ENCODE results near the gene CDC7.

Gene CDC7

DNA sequence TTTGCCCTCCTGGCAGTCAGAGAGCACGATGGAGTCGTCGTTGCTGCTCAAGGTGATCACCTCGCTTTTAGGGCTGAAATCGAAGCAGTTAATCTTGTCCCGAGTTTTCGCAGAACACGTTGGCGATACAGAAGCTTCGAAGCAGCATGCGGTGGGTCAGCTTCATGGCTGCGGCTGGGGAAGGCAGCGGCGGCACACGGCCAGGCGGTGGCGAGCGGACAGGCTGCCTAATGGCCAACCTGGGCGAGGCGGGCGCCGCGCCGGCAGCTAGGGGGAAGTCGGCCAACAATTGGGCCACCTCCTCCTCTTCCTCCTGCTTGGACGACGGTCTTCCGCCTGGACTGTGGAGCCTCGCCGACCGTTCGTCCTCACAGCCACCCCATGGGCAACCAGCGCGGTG is 34.8 kb downstream of the CDC7 start:
- H3K9ac ChIP-seq (ENCODE audit: low read depth, low read length), result no peak overlapping the region
- no peak overlapping the region for H3K4me3 ChIP-seq (ENCODE audit: low read depth, low read length)
- no peaks in the 10 kb centered on the region for H3K36me3 ChIP-seq (ENCODE audit: control insufficient read depth, insufficient read depth, low read length)
- no peaks in the 10 kb centered on the region for H3K4me1 ChIP-seq (ENCODE audit: control insufficient read depth, insufficient read depth, low read length)
- no peaks in the 10 kb centered on the region for H3K27me3 ChIP-seq (ENCODE audit: control insufficient read depth, insufficient read depth, low read length)
- H3K9me3 ChIP-seq (ENCODE audit: control insufficient read depth, insufficient read depth, low read length), result no peaks in the 10 kb centered on the region

DNA sequence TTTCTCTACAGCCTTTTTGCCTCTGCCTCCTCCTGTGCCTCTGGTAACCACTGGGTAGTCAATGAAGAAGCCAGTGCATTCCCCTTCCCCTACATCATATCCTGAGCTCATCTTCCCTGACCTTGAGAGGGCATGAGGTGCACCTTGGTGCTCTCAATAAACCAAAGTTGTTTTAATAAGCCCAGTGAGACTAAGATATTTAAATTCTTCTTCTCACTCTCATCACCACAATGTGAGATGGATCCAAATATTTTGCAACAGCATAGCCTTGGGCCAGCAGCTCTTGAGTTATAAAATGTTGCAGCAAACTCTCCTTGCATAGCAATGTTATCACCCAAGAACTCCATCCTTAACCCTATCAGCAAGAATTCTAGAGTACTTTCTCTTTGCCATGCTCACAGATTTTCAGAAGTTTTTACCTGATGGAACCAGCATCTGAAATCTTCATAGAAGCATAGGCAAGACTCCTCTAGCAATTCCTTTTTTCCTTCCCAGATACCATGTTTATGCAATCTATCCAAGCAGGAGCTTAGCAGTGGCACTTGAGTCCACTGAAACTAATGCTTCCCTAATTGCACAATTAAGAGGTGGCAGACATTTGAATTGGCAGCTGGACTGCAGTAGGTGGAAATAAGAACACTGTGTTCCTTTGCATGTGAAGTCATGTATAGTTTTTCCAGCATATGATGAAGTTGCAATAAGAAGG is 36.8 kb downstream of the CDC7 start:
- H3K9ac ChIP-seq (ENCODE audit: low read depth, low read length), result no peak overlapping the region

DNA sequence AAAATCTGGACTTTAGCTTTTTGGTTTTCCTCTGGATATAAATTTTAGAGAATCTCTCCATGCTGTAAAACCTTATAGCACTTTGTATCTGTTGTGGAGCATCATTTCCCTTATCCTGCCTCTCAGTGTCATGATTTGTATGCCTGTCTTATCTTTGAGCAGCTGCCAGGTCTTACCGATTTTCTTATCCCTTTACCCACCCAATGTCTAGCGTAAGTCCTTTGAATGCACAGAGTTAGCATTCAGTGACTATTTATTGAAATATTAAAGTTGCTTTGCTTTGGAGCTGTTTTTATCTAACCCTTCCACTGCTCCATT is 37.3 kb downstream of the CDC7 start:
- Histone ChIP-seq H3K4me1 (ENCODE audit: control insufficient read depth, insufficient read depth, low read length) (no peaks in the 10 kb centered on the region), H3K27me3 (ENCODE audit: control insufficient read depth, insufficient read depth, low read length) (no peaks in the 10 kb centered on the region), H3K36me3 (ENCODE audit: control insufficient read depth, insufficient read depth, low read length) (no peaks in the 10 kb centered on the region), H3K9me3 (ENCODE audit: control insufficient read depth, insufficient read depth, low read length) (no peaks in the 10 kb centered on the region), H3K9ac (ENCODE audit: low read depth, low read length) (no peak overlapping the region), H3K4me3 (ENCODE audit: low read depth, low read length) (no peak overlapping the region)

More for the DNA sequence above, 36.8 kb downstream of the CDC7 start:
- Histone ChIP-seq H3K4me1 (ENCODE audit: control insufficient read depth, insufficient read depth, low read length) (no peaks in the 10 kb centered on the region), H3K4me3 (ENCODE audit: low read depth, low read length) (no peak overlapping the region), H3K9me3 (ENCODE audit: control insufficient read depth, insufficient read depth, low read length) (no peaks in the 10 kb centered on the region), H3K27me3 (ENCODE audit: control insufficient read depth, insufficient read depth, low read length) (no peaks in the 10 kb centered on the region), H3K36me3 (ENCODE audit: control insufficient read depth, insufficient read depth, low read length) (no peaks in the 10 kb centered on the region)

DNA sequence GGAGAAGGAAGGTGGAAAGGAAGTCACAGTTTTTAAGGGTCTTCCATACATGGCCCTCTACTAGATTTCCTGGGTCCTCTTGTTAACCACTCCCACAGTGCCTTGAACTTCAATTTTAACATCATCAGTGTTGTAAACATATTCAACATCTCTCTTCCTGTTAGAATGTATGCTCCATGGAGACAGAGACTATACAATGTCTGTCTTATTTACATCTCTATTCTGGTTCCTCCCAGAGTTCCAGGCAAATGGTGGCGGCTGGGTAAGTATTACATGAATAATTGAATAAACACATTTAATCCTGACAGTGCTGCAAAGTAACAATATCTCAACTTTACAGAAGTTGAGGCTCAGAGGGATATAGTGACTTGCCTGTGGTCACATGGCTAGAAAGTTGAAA is 40.3 kb downstream of the CDC7 start:
- Histone ChIP-seq H3K9me3 (ENCODE audit: control insufficient read depth, insufficient read depth, low read length) (no peaks in the 10 kb centered on the region), H3K36me3 (ENCODE audit: control insufficient read depth, insufficient read depth, low read length) (no peaks in the 10 kb centered on the region), H3K4me1 (ENCODE audit: control insufficient read depth, insufficient read depth, low read length) (no peaks in the 10 kb centered on the region), H3K4me3 (ENCODE audit: low read depth, low read length) (no peak overlapping the region), H3K27me3 (ENCODE audit: control insufficient read depth, insufficient read depth, low read length) (no peaks in the 10 kb centered on the region), H3K9ac (ENCODE audit: low read depth, low read length) (no peak overlapping the region)

DNA sequence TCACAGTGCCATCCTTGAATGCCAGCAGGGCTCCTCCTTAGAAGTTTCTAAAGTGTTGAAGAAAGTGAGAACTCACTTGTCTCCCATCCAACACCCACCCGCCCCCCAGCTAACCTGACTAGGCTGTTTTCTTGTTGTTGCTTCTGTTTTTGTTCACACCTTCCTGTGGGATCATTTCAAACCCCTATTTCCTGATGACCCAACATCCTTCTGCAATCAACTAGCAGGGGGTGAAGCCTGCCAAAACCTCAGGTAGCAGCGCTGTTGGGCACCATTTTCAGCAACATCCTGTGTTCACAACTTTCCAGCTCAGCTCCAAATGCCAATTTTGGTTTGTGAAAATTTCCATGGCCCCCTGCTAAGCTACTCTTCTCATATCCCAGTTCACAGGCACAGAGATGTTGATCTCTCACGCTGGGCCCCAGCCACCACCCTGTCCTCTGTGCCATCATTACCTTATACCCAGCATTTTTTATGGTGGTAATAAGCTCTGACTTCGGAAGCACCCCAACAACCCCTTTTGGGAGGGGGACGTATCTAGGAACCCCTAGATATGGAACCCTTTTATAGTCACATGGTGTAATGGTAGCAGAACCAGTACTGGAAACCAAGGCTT is 41.4 kb downstream of the CDC7 start:
- Histone ChIP-seq H3K36me3 (ENCODE audit: control insufficient read depth, insufficient read depth, low read length) (no peaks in the 10 kb centered on the region), H3K4me1 (ENCODE audit: control insufficient read depth, insufficient read depth, low read length) (no peaks in the 10 kb centered on the region), H3K9me3 (ENCODE audit: control insufficient read depth, insufficient read depth, low read length) (no peaks in the 10 kb centered on the region), H3K9ac (ENCODE audit: low read depth, low read length) (no peak overlapping the region), H3K27me3 (ENCODE audit: control insufficient read depth, insufficient read depth, low read length) (no peaks in the 10 kb centered on the region), H3K4me3 (ENCODE audit: low read depth, low read length) (no peak overlapping the region)

DNA sequence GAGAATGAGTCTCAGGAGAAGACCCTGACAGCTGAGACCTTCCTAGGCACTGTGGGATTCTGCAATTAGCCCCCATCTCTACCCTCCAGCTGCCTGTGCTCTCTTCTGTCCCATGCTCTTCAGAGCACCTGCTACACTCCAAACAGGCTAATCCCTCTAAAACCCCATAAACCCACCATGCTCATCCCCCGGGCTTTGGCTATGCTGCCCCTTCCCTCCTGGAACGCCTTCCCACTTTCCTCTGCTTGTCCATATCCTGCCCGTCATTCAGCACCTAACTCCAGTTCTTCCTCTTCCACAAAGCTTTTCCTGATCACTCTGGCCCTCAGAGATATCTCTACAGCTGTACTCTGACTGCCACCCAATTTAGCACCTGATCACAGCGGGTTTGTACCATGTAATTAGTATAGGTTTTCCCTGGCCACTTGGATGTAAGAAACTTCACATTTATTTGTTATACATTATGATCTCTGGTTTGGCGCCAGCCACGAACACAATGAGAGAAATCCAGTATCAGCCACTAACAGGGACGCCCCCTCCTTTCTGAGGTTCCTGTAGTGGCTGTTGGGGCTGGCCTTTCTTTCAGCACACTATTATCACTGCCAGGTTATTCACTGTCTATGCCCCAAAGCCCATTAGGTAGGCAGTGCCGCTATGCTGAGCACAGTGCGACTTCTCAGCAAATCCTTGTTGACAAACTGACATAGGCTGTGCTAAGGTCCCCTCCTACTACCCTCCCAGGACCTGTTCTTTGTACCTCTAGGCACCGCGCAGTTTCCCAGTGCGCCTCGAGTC is 45.1 kb downstream of the CDC7 start:
- Histone ChIP-seq H3K9me3 (ENCODE audit: control insufficient read depth, insufficient read depth, low read length) (no peaks in the 10 kb centered on the region), H3K4me3 (ENCODE audit: low read depth, low read length) (no peak overlapping the region)

DNA sequence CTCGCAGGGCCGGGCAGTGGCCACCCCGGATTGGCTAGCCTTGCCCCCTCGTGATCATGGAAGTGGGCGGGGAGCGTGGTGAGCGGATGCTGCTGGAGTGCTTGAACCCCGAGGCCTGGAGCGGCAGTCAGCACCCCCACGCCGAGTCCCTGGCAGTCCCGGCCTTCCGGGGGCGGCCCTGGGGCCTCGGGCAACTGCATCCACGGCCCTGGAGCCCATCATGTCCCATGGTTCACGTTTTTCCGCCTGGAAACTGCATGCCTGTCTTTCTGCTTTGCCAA is 45.6 kb downstream of the CDC7 start:
- H3K36me3 ChIP-seq (ENCODE audit: control insufficient read depth, insufficient read depth, low read length), result no peaks in the 10 kb centered on the region
- H3K9ac ChIP-seq (ENCODE audit: low read depth, low read length), result no peak overlapping the region
- H3K27me3 ChIP-seq (ENCODE audit: control insufficient read depth, insufficient read depth, low read length), result no peaks in the 10 kb centered on the region
- no peak overlapping the region for H3K4me3 ChIP-seq (ENCODE audit: low read depth, low read length)
- no peaks in the 10 kb centered on the region for H3K9me3 ChIP-seq (ENCODE audit: control insufficient read depth, insufficient read depth, low read length)
- no peaks in the 10 kb centered on the region for H3K4me1 ChIP-seq (ENCODE audit: control insufficient read depth, insufficient read depth, low read length)

More for the DNA sequence above, 45.1 kb downstream of the CDC7 start:
- Histone ChIP-seq H3K9ac (ENCODE audit: low read depth, low read length) (no peak overlapping the region), H3K36me3 (ENCODE audit: control insufficient read depth, insufficient read depth, low read length) (no peaks in the 10 kb centered on the region), H3K27me3 (ENCODE audit: control insufficient read depth, insufficient read depth, low read length) (no peaks in the 10 kb centered on the region), H3K4me1 (ENCODE audit: control insufficient read depth, insufficient read depth, low read length) (no peaks in the 10 kb centered on the region)

DNA sequence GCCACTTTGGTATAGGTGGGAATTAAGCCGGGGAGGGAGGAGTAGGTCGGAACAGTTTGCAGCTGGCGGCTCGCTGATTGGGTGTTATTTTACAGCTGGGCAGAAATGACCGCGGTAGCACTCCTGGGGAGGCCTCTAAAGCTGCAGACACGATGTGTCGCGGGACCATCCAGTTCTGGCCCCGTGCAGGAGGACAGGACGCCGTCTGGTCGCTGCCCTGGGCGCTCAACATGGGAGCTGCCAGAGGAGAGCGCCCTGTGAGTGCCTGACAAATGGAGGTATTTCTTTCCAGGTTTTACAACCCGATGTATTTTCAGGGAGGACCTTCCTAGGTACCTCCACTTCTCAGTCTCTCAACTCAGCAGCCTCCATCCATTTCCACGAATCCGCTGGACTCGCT is 46.2 kb downstream of the CDC7 start:
- Histone ChIP-seq H3K9me3 (ENCODE audit: control insufficient read depth, insufficient read depth, low read length) (no peaks in the 10 kb centered on the region), H3K4me1 (ENCODE audit: control insufficient read depth, insufficient read depth, low read length) (no peaks in the 10 kb centered on the region), H3K4me3 (ENCODE audit: low read depth, low read length) (no peak overlapping the region), H3K36me3 (ENCODE audit: control insufficient read depth, insufficient read depth, low read length) (no peaks in the 10 kb centered on the region), H3K9ac (ENCODE audit: low read depth, low read length) (no peak overlapping the region), H3K27me3 (ENCODE audit: control insufficient read depth, insufficient read depth, low read length) (no peaks in the 10 kb centered on the region)

DNA sequence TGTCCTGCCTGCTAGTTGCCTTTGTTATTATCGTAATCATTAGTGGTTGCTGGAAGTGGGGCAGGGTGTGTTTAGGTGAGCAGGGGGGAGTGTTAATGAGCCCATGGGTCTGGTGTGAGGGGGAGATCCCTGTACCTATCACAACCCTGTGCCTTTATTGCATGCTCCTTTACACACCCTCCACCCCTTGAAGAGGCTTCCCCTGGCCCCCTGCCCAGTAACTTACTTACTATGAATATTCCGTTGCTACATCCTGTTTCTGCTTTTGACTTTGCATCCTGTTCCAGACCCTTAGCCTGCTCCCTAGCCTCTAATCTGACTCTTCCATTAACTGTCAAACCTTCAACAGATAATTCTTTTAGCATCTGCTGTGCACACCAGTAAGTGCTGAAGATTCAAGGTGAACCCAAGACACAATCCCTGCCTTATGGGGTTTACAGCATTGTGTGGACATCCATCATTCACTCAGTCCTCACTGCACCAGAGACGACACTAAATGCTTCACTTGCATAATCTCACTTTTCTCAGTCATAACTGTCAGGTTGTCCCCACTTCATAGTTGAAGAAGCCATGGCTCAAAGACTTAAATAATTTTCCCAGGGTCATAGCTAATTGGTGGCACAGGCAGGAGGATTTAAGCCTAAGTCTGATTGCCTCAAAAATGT is 47.9 kb downstream of the CDC7 start:
- H3K36me3 ChIP-seq (ENCODE audit: control insufficient read depth, insufficient read depth, low read length), result no peaks in the 10 kb centered on the region
- no peak overlapping the region for H3K4me3 ChIP-seq (ENCODE audit: low read depth, low read length)
- H3K9ac ChIP-seq (ENCODE audit: low read depth, low read length), result no peak overlapping the region

DNA sequence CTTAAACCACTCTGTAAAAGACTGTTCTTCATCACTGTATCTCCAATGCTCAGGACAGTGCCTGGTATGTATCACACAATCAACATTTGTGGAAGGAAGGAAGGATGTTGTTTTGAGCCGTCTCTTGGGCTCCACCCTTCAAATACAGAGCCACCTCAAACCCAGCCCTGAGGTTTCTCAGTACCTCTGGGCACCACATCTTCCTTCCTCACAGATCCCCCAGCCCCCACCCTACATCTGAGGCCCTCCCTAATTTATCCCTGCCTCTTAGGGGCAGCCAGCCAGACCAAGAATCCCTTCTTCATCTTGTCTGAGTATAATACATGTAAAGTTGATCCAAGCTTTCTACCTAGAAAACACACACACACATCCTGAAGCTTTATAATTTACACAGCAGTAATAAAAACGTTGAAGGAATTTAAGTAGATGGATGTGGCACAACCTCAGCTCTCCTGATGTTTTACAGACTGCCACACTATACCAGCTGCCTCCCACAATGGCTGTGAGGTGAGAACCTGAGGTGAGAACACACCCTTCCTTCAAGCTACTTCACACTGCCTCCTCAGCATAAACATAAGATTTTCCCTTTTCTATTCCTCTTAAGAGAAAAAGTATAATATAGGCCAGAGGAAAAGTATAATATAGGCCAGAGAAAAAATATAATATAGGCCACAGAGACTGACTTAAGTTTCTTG is 48.5 kb downstream of the CDC7 start:
- Histone ChIP-seq H3K36me3 (ENCODE audit: control insufficient read depth, insufficient read depth, low read length) (no peaks in the 10 kb centered on the region), H3K4me3 (ENCODE audit: low read depth, low read length) (no peak overlapping the region), H3K9me3 (ENCODE audit: control insufficient read depth, insufficient read depth, low read length) (no peaks in the 10 kb centered on the region), H3K9ac (ENCODE audit: low read depth, low read length) (no peak overlapping the region), H3K4me1 (ENCODE audit: control insufficient read depth, insufficient read depth, low read length) (no peaks in the 10 kb centered on the region), H3K27me3 (ENCODE audit: control insufficient read depth, insufficient read depth, low read length) (no peaks in the 10 kb centered on the region)

More for the DNA sequence above, 47.9 kb downstream of the CDC7 start:
- Histone ChIP-seq H3K9me3 (ENCODE audit: control insufficient read depth, insufficient read depth, low read length) (no peaks in the 10 kb centered on the region), H3K27me3 (ENCODE audit: control insufficient read depth, insufficient read depth, low read length) (no peaks in the 10 kb centered on the region), H3K4me1 (ENCODE audit: control insufficient read depth, insufficient read depth, low read length) (no peaks in the 10 kb centered on the region)

DNA sequence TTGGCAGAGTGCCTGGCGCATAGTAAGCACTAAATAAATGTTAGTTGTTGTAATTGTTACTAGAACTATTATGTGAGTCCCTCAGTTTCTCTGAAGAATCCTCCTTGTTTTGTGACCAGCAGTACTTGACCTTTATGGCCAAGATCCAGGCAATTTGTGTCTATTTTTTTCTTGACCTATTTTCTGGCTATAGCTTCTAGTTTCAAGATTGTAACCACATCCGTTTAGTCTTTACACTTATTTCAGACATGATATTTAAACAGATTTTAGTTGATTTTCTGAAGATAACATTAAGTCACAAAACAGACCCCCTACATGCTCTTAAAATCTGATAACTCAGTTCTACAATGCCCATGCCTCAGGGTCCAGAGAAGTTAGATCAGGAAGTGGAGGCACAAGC is 50.3 kb downstream of the CDC7 start:
- no peaks in the 10 kb centered on the region for H3K9me3 ChIP-seq (ENCODE audit: control insufficient read depth, insufficient read depth, low read length)
- H3K36me3 ChIP-seq (ENCODE audit: control insufficient read depth, insufficient read depth, low read length), result no peaks in the 10 kb centered on the region
- H3K4me3 ChIP-seq (ENCODE audit: low read depth, low read length), result no peak overlapping the region
- H3K27me3 ChIP-seq (ENCODE audit: control insufficient read depth, insufficient read depth, low read length), result no peaks in the 10 kb centered on the region
- H3K4me1 ChIP-seq (ENCODE audit: control insufficient read depth, insufficient read depth, low read length), result no peaks in the 10 kb centered on the region
- H3K9ac ChIP-seq (ENCODE audit: low read depth, low read length), result no peak overlapping the region
